ENCODE data around the gene LAMA4. TPM values are rescaled to one million over a fixed set of nuclear protein-coding genes. Genes with fewer than 3 reads are reported as not detected.

LAMA4 gene
- total and polyA plus RNA-seq, 4 donors: 28.4 to 261 (median 79.8) TPM

Small RNA genes lying within 50 kb of the gene (small RNA-seq; reads per million reads assigned to genes)
- not detected for gene RNU6-1226P (ENCODE audit: low replicate concordance)

Other genes starting within 250 kb of the LAMA4 start
- not detected for gene CCN6, start 200.5 kb downstream of the LAMA4 start, total RNA-seq
- not detected for gene CCN6, start 200.5 kb downstream of the LAMA4 start, polyA plus RNA-seq
- gene TUBE1, start 167.1 kb downstream of the LAMA4 start, total RNA-seq: 10 to 100 TPM; 15.9 to 59.2 TPM
- 10 to 100 TPM; 10.1 to 14.2 TPM for gene TUBE1, start 167.1 kb downstream of the LAMA4 start, polyA plus RNA-seq
- gene FAM229B, start 167.0 kb downstream of the LAMA4 start, total RNA-seq: 10 to 100 TPM; 26.2 to 35.6 TPM
- gene FAM229B, start 167.0 kb downstream of the LAMA4 start, polyA plus RNA-seq: 10 to 100 TPM; 16.5 to 25.9 TPM
- not detected for gene RFPL4B, start 92.8 kb upstream of the LAMA4 start, total RNA-seq
- not detected for gene RFPL4B, start 92.8 kb upstream of the LAMA4 start, polyA plus RNA-seq

All from lung (tissue), 5 donors.